ENCODE results near the gene ST6GAL1. TPM values are rescaled to one million over a fixed set of nuclear protein-coding genes. Genes with fewer than 3 reads are reported as not detected.

ST6GAL1 gene
- total RNA-seq, 1 experiment from 2014 or later: 3.3 TPM

- H3K9me3 ChIP-seq (ENCODE audit: control insufficient read depth, insufficient read depth, low read depth, low read length): no peaks in the 10 kb centered on the region
- intact Hi-C loops (cut with micrococcal nuclease; ENCODE audit: unreplicated experiment) (no loop called here), in situ Hi-C loops (cut with HindIII; ENCODE audit: low pct_unique_long_range_greater_than_20kb, low sequenced_read_pairs) (no loop called here)
- no peaks in the 10 kb centered on the region for H3K27me3 ChIP-seq (ENCODE audit: control insufficient read depth, insufficient read depth, low read length)
- POLR2A ChIA-PET: no interaction called here
- CTCF ChIA-PET: no interaction called here
- H3K4me1 ChIP-seq (ENCODE audit: control insufficient read depth, insufficient read depth, low read length): no peaks in the 10 kb centered on the region
- no TSS peak for BruUV-seq (replicated peaks)
- H3K36me3 ChIP-seq (ENCODE audit: control insufficient read depth, insufficient read depth, low read length): no peaks in the 10 kb centered on the region
- H3K27ac ChIP-seq (ENCODE audit: low read length): no peak overlapping the region
- DNase-seq (ENCODE audit: low read depth, low spot score) (no peak), ATAC-seq (no peak)
- no peak overlapping the region for H3K4me3 ChIP-seq (ENCODE audit: low read depth in 2 of 2, low read length in 2 of 2)
- TF ChIP-seq, protein P1, sequence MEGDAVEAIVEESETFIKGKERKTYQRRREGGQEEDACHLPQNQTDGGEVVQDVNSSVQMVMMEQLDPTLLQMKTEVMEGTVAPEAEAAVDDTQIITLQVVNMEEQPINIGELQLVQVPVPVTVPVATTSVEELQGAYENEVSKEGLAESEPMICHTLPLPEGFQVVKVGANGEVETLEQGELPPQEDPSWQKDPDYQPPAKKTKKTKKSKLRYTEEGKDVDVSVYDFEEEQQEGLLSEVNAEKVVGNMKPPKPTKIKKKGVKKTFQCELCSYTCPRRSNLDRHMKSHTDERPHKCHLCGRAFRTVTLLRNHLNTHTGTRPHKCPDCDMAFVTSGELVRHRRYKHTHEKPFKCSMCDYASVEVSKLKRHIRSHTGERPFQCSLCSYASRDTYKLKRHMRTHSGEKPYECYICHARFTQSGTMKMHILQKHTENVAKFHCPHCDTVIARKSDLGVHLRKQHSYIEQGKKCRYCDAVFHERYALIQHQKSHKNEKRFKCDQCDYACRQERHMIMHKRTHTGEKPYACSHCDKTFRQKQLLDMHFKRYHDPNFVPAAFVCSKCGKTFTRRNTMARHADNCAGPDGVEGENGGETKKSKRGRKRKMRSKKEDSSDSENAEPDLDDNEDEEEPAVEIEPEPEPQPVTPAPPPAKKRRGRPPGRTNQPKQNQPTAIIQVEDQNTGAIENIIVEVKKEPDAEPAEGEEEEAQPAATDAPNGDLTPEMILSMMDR (IDR thresholded peaks at IDR 0.05): no peak
- no peak for TF ChIP-seq POLR2AphosphoS5 (IDR thresholded peaks at IDR 0.05; ENCODE audit: low read depth, low read length)
- TF ChIP-seq TCF7L2 (IDR thresholded peaks at IDR 0.05; ENCODE audit: low read depth, low read length): no peak
- TF ChIP-seq, protein P2, sequence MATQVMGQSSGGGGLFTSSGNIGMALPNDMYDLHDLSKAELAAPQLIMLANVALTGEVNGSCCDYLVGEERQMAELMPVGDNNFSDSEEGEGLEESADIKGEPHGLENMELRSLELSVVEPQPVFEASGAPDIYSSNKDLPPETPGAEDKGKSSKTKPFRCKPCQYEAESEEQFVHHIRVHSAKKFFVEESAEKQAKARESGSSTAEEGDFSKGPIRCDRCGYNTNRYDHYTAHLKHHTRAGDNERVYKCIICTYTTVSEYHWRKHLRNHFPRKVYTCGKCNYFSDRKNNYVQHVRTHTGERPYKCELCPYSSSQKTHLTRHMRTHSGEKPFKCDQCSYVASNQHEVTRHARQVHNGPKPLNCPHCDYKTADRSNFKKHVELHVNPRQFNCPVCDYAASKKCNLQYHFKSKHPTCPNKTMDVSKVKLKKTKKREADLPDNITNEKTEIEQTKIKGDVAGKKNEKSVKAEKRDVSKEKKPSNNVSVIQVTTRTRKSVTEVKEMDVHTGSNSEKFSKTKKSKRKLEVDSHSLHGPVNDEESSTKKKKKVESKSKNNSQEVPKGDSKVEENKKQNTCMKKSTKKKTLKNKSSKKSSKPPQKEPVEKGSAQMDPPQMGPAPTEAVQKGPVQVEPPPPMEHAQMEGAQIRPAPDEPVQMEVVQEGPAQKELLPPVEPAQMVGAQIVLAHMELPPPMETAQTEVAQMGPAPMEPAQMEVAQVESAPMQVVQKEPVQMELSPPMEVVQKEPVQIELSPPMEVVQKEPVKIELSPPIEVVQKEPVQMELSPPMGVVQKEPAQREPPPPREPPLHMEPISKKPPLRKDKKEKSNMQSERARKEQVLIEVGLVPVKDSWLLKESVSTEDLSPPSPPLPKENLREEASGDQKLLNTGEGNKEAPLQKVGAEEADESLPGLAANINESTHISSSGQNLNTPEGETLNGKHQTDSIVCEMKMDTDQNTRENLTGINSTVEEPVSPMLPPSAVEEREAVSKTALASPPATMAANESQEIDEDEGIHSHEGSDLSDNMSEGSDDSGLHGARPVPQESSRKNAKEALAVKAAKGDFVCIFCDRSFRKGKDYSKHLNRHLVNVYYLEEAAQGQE (IDR thresholded peaks at IDR 0.05; ENCODE audit: insufficient read depth in 1 of 2, low read depth in 2 of 2, low read length in 1 of 2): no peak
- TF ChIP-seq SIN3A (IDR thresholded peaks at IDR 0.05; ENCODE audit: borderline replicate concordance, insufficient read depth, low read depth, low read length): no peak
Observed at GRCh38 chr3:187016639-187017345, 86.5 kb downstream of the ST6GAL1 start.

DNA sequence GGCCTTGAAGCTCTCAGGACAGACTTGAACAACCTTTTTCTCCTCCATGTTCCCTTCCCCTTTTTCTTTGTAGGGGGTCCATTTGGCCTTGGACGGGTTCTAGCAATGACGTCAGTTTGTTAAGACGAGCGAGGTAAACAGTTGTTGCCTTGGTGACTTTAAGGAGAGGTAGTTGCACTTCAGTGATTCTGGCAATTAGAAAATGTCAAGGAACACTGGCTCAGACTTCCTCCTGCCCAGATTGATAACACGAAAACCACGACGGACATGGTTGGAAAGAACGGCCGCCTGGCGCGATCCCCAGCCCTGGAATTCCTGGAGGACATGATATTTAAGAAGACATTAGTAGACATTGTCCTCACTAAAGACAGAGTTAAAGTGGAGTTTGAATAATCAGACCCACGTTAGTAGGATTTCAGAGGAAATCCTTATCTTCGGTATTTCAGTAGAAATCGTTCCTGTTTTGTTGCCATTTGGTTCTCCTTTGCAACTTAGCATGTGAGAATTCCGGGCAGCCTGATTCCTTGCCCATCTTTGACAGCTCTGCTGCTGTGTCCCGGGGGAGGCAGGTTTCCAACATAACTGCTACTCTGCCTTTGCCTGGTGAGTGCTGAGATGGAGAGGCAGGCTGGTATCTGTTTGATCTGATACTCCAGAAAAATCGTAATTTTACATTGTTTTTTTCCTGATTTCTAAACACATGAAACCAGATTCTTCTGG, 87.3 kb downstream of the ST6GAL1 start:
- ChIA-PET POLR2A (no interaction called here), CTCF (no interaction called here)
- H3K27me3 ChIP-seq (ENCODE audit: control insufficient read depth, insufficient read depth, low read length): no peaks in the 10 kb centered on the region
- in situ Hi-C loops (cut with HindIII; ENCODE audit: low pct_unique_long_range_greater_than_20kb, low sequenced_read_pairs): no loop called here
- intact Hi-C loops (cut with micrococcal nuclease; ENCODE audit: unreplicated experiment): no loop called here
- no TSS peak for BruUV-seq (replicated peaks)
- no peak for TF ChIP-seq SIN3A (IDR thresholded peaks at IDR 0.05; ENCODE audit: borderline replicate concordance, insufficient read depth, low read depth, low read length)
- TF ChIP-seq POLR2AphosphoS5 (IDR thresholded peaks at IDR 0.05; ENCODE audit: low read depth, low read length): no peak
- TF ChIP-seq, protein P1 (IDR thresholded peaks at IDR 0.05): no peak
- TF ChIP-seq, protein P2 (IDR thresholded peaks at IDR 0.05; ENCODE audit: insufficient read depth in 1 of 2, low read depth in 2 of 2, low read length in 1 of 2): no peak
- TF ChIP-seq TCF7L2 (IDR thresholded peaks at IDR 0.05; ENCODE audit: low read depth, low read length): no peak
- no peak overlapping the region for H3K4me3 ChIP-seq (ENCODE audit: low read depth in 2 of 2, low read length in 2 of 2)
- ATAC-seq: no peak
- no peak for DNase-seq (ENCODE audit: low read depth, low spot score)
- no peak overlapping the region for H3K27ac ChIP-seq (ENCODE audit: low read length)
- no peaks in the 10 kb centered on the region for H3K4me1 ChIP-seq (ENCODE audit: control insufficient read depth, insufficient read depth, low read length)
- H3K36me3 ChIP-seq (ENCODE audit: control insufficient read depth, insufficient read depth, low read length): no peaks in the 10 kb centered on the region
- no peaks in the 10 kb centered on the region for H3K9me3 ChIP-seq (ENCODE audit: control insufficient read depth, insufficient read depth, low read depth, low read length)
